Calu3 (cell line): ENCODE measurements around the gene NHLRC3. TPM values are rescaled to one million over a fixed set of nuclear protein-coding genes. Genes with fewer than 3 reads are reported as not detected.

Experiments
- BruUV-seq: library from RNA; stranded (reverse); fragments of 400-500 nt; replicated peaks from 2 replicates; lab custom pipeline; 2021; lab: Mats Ljungman, UMichigan
- CTCF ChIA-PET: fragments of 300-600 bp; sonication (Branson Sonifier 250); formaldehyde crosslinking; loops from one replicate; lab custom pipeline; 2022; ENCODE audit warnings: antibody characterized with exemption; lab: Charles Lee
- DNase-seq: peaks from one replicate; pipeline ENCODE4 v3.0.0; 2022
- H3K27ac Mint-ChIP-seq: one replicate; pipeline ENCODE4 v1.8.0; 2022; ENCODE audit warnings: mixed read lengths; ENCODE audit not compliant: unreplicated experiment
- H3K27me3 Mint-ChIP-seq: one replicate; pipeline ENCODE4 v1.8.0; 2022; ENCODE audit warnings: mixed read lengths; ENCODE audit not compliant: unreplicated experiment
- H3K36me3 Mint-ChIP-seq: one replicate; pipeline ENCODE4 v1.8.0; 2022; ENCODE audit warnings: mild to moderate bottlenecking, moderate library complexity, mixed read lengths; ENCODE audit not compliant: insufficient read depth, unreplicated experiment
- H3K4me1 Mint-ChIP-seq: one replicate; pipeline ENCODE4 v1.8.0; 2022; ENCODE audit warnings: mild to moderate bottlenecking, low read depth, mixed read lengths; ENCODE audit not compliant: unreplicated experiment
- H3K4me3 Mint-ChIP-seq: one replicate; pipeline ENCODE4 v1.8.0; 2022; ENCODE audit warnings: mild to moderate bottlenecking, low read depth, moderate library complexity, mixed read lengths; ENCODE audit not compliant: unreplicated experiment
- H3K9me3 Mint-ChIP-seq: one replicate; pipeline ENCODE4 v1.8.0; 2022; ENCODE audit warnings: low read depth, mixed read lengths; ENCODE audit not compliant: unreplicated experiment
- CTCF ChIP-seq: fragments of 200-600 bp; IDR thresholded peaks from one replicate; pipeline ENCODE4 v1.8.0; 2022; ENCODE audit warnings: antibody characterized with exemption; ENCODE audit not compliant: unreplicated experiment
- intact Hi-C: fragments of 100-400 bp; cut with micrococcal nuclease; formaldehyde crosslinking; loops from one replicate; pipeline ENCODE4 v1.10.0; 2022; ENCODE audit not compliant: unreplicated experiment
- total RNA-seq: library from RNA; stranded (reverse); gene quantifications from 2 replicates; pipeline ENCODE4 v1.2.3, GENCODE V29; 2022

Gene NHLRC3
- total RNA-seq, 1 experiment from 2014 or later = 23.1 TPM

GRCh38 chr13:39032150-39032549 lies 6.1 kb upstream of the NHLRC3 start:
- no peaks in the 10 kb centered on the region for H3K27me3 Mint-ChIP-seq
- TF ChIP-seq CTCF = no peak
- no peak overlapping the region for H3K27ac Mint-ChIP-seq
- no peak overlapping the region for H3K4me3 Mint-ChIP-seq
- no peak for DNase-seq
- intact Hi-C loops = no loop called here
- H3K9me3 Mint-ChIP-seq = no peaks in the 10 kb centered on the region
- no peaks in the 10 kb centered on the region for H3K4me1 Mint-ChIP-seq
- no TSS peak for BruUV-seq
- H3K36me3 Mint-ChIP-seq = peaks cover 24% of the 10 kb centered on the region
- CTCF ChIA-PET = no interaction called here

- H3K9me3 Mint-ChIP-seq = no peaks in the 10 kb centered on the region
- TF ChIP-seq CTCF = no peak
- no peak overlapping the region for H3K4me3 Mint-ChIP-seq
- CTCF ChIA-PET = no interaction called here
- H3K27ac Mint-ChIP-seq = no peak overlapping the region
- no TSS peak for BruUV-seq
- DNase-seq = no peak
- peaks cover 35% of the 10 kb centered on the region for H3K36me3 Mint-ChIP-seq
- H3K27me3 Mint-ChIP-seq = no peaks in the 10 kb centered on the region
- intact Hi-C loops = no loop called here
- H3K4me1 Mint-ChIP-seq = no peaks in the 10 kb centered on the region
Observed at GRCh38 chr13:39034085-39034484, 4.2 kb upstream of the NHLRC3 start.

- Mint-ChIP-seq H3K9me3 (no peaks in the 10 kb centered on the region), H3K27ac (peak overlapping the region; percentile 52), H3K4me3 (peak overlapping the region; percentile 96), H3K4me1 (no peaks in the 10 kb centered on the region), H3K27me3 (no peaks in the 10 kb centered on the region), H3K36me3 (peaks cover 35% of the 10 kb centered on the region)
- no TSS peak for BruUV-seq
- intact Hi-C loops = no loop called here
- CTCF ChIA-PET = no interaction called here
- TF ChIP-seq CTCF = no peak
- DNase-seq = no peak
Observed at GRCh38 chr13:39035204-39035603, 3.1 kb upstream of the NHLRC3 start.

- CTCF ChIA-PET = no interaction called here
Observed at GRCh38 chr13:39035799-39036198, 2.5 kb upstream of the NHLRC3 start.

More at GRCh38 chr13:39035799-39036198, 2.5 kb upstream of the NHLRC3 start:
- Mint-ChIP-seq H3K9me3 (no peaks in the 10 kb centered on the region), H3K4me1 (no peaks in the 10 kb centered on the region), H3K36me3 (peaks cover 35% of the 10 kb centered on the region), H3K27me3 (no peaks in the 10 kb centered on the region), H3K27ac (peak overlapping the region; percentile 81), H3K4me3 (peak overlapping the region; percentile 96)
- BruUV-seq = no TSS peak
- DNase-seq = no peak
- TF ChIP-seq CTCF = no peak
- intact Hi-C loops = no loop called here
